DMS53 (cell line): ENCODE data around the gene PRKCSH.

ENCODE experiments used
- DNase-seq: peaks from one replicate; lab custom pipeline; 2025; lab: John Stamatoyannopoulos, UW

Gene PRKCSH

GRCh38 chr19:11478167-11479089 is 43.0 kb downstream of the PRKCSH start:
- no peak for DNase-seq

GRCh38 chr19:11479090-11479897 is 43.9 kb downstream of the PRKCSH start:
- peak; percentile 75 for DNase-seq

- peak; percentile 54 for DNase-seq
Observed at GRCh38 chr19:11479898-11480714, 44.7 kb downstream of the PRKCSH start.

- peak; percentile 67 for DNase-seq
Observed at GRCh38 chr19:11480715-11481533, 45.5 kb downstream of the PRKCSH start, which contains the start of gene ELAVL3. Gene ELAVL3, minus strand, starts transcription at chr19:11481046. Its CDS starts 438 bp downstream, at chr19:11480608.

GRCh38 chr19:11481534-11482383 is 46.3 kb downstream of the PRKCSH start:
- peak; percentile 96 for DNase-seq

GRCh38 chr19:11482384-11483050 is 47.1 kb downstream of the PRKCSH start:
- DNase-seq: peak; percentile 91

- DNase-seq: no peak
Observed at GRCh38 chr19:11483366-11484111, 48.1 kb downstream of the PRKCSH start.

GRCh38 chr19:11485245-11485837 is 49.9 kb downstream of the PRKCSH start:
- no peak for DNase-seq

- no peak for DNase-seq
Observed at GRCh38 chr19:11486661-11487503, 51.4 kb downstream of the PRKCSH start.

GRCh38 chr19:11489378-11489777 is 53.9 kb downstream of the PRKCSH start:
- DNase-seq: no peak

GRCh38 chr19:11494634-11495285 is 59.3 kb downstream of the PRKCSH start:
- DNase-seq: no peak

GRCh38 chr19:11495481-11495880 is 60.0 kb downstream of the PRKCSH start:
- no peak for DNase-seq

- no peak for DNase-seq
Observed at GRCh38 chr19:11495885-11496284, 60.5 kb downstream of the PRKCSH start.

- peak; percentile 80 for DNase-seq
Observed at GRCh38 chr19:11496391-11497163, 61.1 kb downstream of the PRKCSH start.

- no peak for DNase-seq
Observed at GRCh38 chr19:11499220-11499726, 63.8 kb downstream of the PRKCSH start.

- DNase-seq: no peak
Observed at GRCh38 chr19:11499890-11500420, 64.5 kb downstream of the PRKCSH start.
